ENCODE measurements around the gene SLC39A13.

The SLC39A13 gene

GRCh38 chr11:47387944-47388696 lies 20.3 kb upstream of the SLC39A13 start:
- peak; percentile 38 to 42 for DNase-seq

GRCh38 chr11:47388697-47389576 lies 19.5 kb upstream of the SLC39A13 start:
- DNase-seq: no peak

GRCh38 chr11:47389577-47390421 lies 18.6 kb upstream of the SLC39A13 start:
- no peak for DNase-seq

GRCh38 chr11:47390422-47390760 lies 18.0 kb upstream of the SLC39A13 start:
- no peak for DNase-seq

GRCh38 chr11:47391077-47391583 lies 17.3 kb upstream of the SLC39A13 start:
- no peak for DNase-seq

- no peak for DNase-seq
Observed at GRCh38 chr11:47391711-47392432, 16.5 kb upstream of the SLC39A13 start.

- DNase-seq: no peak
Observed at GRCh38 chr11:47392546-47393162, 15.7 kb upstream of the SLC39A13 start.

GRCh38 chr11:47393163-47394049 lies 15.0 kb upstream of the SLC39A13 start:
- DNase-seq: peak in 1 of 2 experiments; percentile 33

- DNase-seq: no peak
Observed at GRCh38 chr11:47394050-47394321, 14.4 kb upstream of the SLC39A13 start.

- peak; percentile 79 for DNase-seq
Observed at GRCh38 chr11:47394322-47395222, 13.8 kb upstream of the SLC39A13 start.

- no peak for DNase-seq
Observed at GRCh38 chr11:47395223-47396048, 13.0 kb upstream of the SLC39A13 start.

- no peak for DNase-seq
Observed at GRCh38 chr11:47396049-47396320, 12.4 kb upstream of the SLC39A13 start.

- DNase-seq: no peak
Observed at GRCh38 chr11:47398011-47398410, 10.4 kb upstream of the SLC39A13 start.

- DNase-seq: no peak
Observed at GRCh38 chr11:47398551-47398950, 9.8 kb upstream of the SLC39A13 start.

- DNase-seq: no peak
Observed at GRCh38 chr11:47399860-47400767, 8.3 kb upstream of the SLC39A13 start.

- DNase-seq: no peak
Observed at GRCh38 chr11:47400768-47401279, 7.6 kb upstream of the SLC39A13 start.

- no peak for DNase-seq
Observed at GRCh38 chr11:47403135-47403534, 5.3 kb upstream of the SLC39A13 start.

- no peak for DNase-seq
Observed at GRCh38 chr11:47403571-47403970, 4.8 kb upstream of the SLC39A13 start.

All from Kasumi-1 (cell line).